Mesothelial cell of epicardium (in vitro differentiated cells): Measurements from ENCODE around the gene LRMDA. TPM values are rescaled to one million over a fixed set of nuclear protein-coding genes. Genes with fewer than 3 reads are reported as not detected.

Experiments used
- DNase-seq, 2 experiments: peaks; one replicate each; pipeline ENCODE4 v3.0.0; 2021; ENCODE audit warnings: low spot score in 2 of 2; ENCODE audit not compliant: unreplicated experiment in 2 of 2
- H3K27ac Mint-ChIP-seq: 2 replicates; pipeline ENCODE4 v1.8.0; 2021; ENCODE audit warnings: mixed read lengths
- H3K27me3 Mint-ChIP-seq: 2 replicates; pipeline ENCODE4 v1.8.0; 2021; ENCODE audit warnings: low read depth, mixed read lengths
- H3K36me3 Mint-ChIP-seq: 2 replicates; pipeline ENCODE4 v1.8.0; 2021; ENCODE audit warnings: mixed read lengths
- H3K4me1 Mint-ChIP-seq: 2 replicates; pipeline ENCODE4 v1.8.0; 2021; ENCODE audit warnings: mixed read lengths
- H3K4me3 Mint-ChIP-seq: 2 replicates; pipeline ENCODE4 v1.8.0; 2021; ENCODE audit warnings: mild to moderate bottlenecking, moderate library complexity, mixed read lengths
- H3K9me3 Mint-ChIP-seq: 2 replicates; pipeline ENCODE4 v1.8.0; 2021; ENCODE audit warnings: mixed read lengths
- total RNA-seq: library from RNA; stranded (reverse); gene quantifications from 3 replicates; pipeline ENCODE4 v1.2.1, GENCODE V29; 2021
- TF ChIP-seq, protein P1 (sequence below): fragments of 200-600 bp; sonication (generic); IDR thresholded peaks from one replicate; pipeline ENCODE4 v1.5.0; 2021; ENCODE audit warnings: antibody characterized with exemption; ENCODE audit not compliant: unreplicated experiment

The LRMDA gene
- total RNA-seq, 1 donor from 2014 or later, result 2.0 TPM

DNA sequence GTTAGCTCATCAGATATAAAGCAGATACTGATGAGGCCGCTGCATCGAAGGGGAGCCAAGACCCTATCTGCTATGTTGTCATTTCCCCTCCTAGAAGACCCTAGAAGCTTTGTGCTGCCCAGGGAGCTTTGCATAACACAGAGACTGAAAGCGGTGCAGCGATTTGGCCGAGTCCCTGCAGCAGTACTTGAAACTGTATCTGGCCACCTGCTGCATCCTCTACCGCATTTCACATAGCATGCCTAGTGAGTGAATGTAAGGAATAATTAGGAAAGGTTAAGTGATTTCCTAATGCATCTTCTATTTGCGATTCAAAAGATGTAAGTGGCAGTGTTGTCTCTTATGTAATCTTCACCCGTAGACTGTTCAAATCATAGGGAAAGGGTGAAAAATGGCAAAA is 106.7 kb downstream of the LRMDA start:
- H3K4me1 Mint-ChIP-seq, result peaks cover 39% of the 10 kb centered on the region
- H3K36me3 Mint-ChIP-seq, result no peaks in the 10 kb centered on the region
- H3K27me3 Mint-ChIP-seq, result peaks cover 64% of the 10 kb centered on the region
- TF ChIP-seq, protein P1, sequence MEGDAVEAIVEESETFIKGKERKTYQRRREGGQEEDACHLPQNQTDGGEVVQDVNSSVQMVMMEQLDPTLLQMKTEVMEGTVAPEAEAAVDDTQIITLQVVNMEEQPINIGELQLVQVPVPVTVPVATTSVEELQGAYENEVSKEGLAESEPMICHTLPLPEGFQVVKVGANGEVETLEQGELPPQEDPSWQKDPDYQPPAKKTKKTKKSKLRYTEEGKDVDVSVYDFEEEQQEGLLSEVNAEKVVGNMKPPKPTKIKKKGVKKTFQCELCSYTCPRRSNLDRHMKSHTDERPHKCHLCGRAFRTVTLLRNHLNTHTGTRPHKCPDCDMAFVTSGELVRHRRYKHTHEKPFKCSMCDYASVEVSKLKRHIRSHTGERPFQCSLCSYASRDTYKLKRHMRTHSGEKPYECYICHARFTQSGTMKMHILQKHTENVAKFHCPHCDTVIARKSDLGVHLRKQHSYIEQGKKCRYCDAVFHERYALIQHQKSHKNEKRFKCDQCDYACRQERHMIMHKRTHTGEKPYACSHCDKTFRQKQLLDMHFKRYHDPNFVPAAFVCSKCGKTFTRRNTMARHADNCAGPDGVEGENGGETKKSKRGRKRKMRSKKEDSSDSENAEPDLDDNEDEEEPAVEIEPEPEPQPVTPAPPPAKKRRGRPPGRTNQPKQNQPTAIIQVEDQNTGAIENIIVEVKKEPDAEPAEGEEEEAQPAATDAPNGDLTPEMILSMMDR, result no peak
- no peak overlapping the region for H3K4me3 Mint-ChIP-seq
- no peak for DNase-seq
- no peak overlapping the region for H3K27ac Mint-ChIP-seq
- no peaks in the 10 kb centered on the region for H3K9me3 Mint-ChIP-seq

DNA sequence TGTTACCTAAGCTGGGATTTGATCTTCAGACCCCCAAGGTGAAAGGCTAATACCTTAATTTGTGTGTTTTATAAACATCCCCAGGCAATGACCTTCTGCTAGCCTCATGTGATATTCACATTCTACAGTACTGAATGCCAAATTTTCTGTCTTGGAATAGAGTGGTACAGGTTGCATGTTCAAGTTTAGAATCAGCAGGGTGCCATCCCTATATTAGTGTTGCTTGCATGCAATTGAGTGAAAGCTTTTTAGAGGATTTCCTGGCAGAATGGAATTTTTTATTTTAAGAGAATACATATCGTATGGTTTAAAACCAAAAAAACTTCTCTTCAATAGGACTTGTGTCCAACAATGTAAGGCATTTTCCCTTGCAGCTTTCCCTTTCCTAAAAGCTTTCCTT is 107.3 kb downstream of the LRMDA start:
- TF ChIP-seq, protein P1, result no peak
- Mint-ChIP-seq H3K27me3 (peaks cover 58% of the 10 kb centered on the region), H3K4me1 (peaks cover 44% of the 10 kb centered on the region), H3K9me3 (no peaks in the 10 kb centered on the region), H3K27ac (no peak overlapping the region), H3K4me3 (no peak overlapping the region), H3K36me3 (no peaks in the 10 kb centered on the region)
- DNase-seq, result no peak

DNA sequence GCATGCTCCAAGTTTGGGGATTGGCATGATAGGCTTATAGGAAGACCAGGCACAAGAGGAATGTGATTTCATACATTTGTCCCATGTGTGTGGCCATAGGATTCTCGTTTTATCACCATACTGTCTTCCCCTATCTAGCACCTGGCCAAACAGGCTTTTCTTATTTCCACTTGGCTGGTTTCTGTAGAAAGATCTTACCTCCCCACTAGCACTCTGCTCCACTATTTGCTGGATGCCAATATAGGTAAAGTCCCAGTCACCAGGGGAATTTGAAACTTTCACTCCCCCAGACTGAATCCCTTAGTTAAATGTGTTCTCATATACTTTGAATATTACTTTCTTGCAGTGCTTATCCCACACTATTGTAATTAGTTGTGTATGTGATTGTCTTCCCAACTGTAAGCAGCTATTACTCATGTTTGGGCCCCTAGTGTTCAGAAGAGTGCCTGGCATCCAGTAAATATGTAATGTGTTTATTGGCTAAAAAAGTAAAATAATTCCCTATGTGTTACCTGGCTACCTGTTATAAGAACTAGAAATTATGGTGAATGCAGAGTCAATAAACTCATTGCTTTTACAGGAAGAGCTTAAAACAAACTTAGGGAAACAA is 109.0 kb downstream of the LRMDA start:
- no peak for DNase-seq
- Mint-ChIP-seq H3K27me3 (peaks cover 42% of the 10 kb centered on the region), H3K36me3 (no peaks in the 10 kb centered on the region), H3K9me3 (no peaks in the 10 kb centered on the region), H3K4me3 (no peak overlapping the region), H3K27ac (no peak overlapping the region), H3K4me1 (peaks cover 60% of the 10 kb centered on the region)
- TF ChIP-seq, protein P1, result no peak

DNA sequence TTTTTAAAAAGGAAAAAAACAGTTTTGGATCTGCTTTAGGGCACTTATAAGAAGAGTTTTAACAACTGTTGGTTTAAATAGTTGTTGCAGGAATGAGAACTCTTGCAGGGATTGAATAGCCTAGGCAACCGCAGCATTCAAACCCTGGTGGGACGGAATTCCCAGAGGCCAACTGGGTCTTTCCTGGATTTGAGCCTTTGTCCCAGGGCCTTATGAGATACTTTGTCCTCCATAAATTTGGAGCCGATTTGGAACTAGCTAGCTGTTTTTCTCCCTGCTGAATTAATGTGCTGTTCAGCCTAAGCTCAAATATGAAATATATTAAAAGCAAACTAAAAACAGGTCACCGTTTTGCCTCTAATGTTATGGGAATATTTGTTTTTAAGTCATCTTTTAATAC is 109.6 kb downstream of the LRMDA start:
- Mint-ChIP-seq H3K27ac (no peak overlapping the region), H3K4me1 (peaks cover 64% of the 10 kb centered on the region), H3K27me3 (peaks cover 37% of the 10 kb centered on the region), H3K4me3 (no peak overlapping the region), H3K9me3 (no peaks in the 10 kb centered on the region), H3K36me3 (no peaks in the 10 kb centered on the region)
- TF ChIP-seq, protein P1, result no peak
- DNase-seq, result no peak

DNA sequence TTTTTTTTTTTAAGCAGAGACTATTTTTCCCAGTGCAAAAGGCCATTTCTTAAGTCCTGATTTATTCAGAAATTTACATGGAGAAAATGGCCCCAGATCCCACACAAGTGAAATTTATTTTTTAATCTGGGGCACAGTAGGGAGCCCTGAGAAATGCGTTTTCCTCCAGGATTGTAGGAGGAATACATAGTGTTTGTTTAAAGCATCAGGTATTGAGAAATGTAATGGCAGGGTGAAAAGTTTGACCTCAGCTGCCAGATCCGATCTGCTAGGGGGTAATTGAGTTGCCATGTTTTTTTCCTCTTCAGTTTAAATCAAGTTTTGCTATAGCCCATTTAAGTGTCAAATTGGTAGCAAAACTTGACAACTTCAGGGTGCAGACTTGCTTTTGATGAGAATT is 110.0 kb downstream of the LRMDA start:
- Mint-ChIP-seq H3K27me3 (peaks cover 33% of the 10 kb centered on the region), H3K27ac (no peak overlapping the region), H3K9me3 (no peaks in the 10 kb centered on the region), H3K4me1 (peaks cover 66% of the 10 kb centered on the region), H3K4me3 (no peak overlapping the region), H3K36me3 (no peaks in the 10 kb centered on the region)
- no peak for DNase-seq
- TF ChIP-seq, protein P1, result no peak

DNA sequence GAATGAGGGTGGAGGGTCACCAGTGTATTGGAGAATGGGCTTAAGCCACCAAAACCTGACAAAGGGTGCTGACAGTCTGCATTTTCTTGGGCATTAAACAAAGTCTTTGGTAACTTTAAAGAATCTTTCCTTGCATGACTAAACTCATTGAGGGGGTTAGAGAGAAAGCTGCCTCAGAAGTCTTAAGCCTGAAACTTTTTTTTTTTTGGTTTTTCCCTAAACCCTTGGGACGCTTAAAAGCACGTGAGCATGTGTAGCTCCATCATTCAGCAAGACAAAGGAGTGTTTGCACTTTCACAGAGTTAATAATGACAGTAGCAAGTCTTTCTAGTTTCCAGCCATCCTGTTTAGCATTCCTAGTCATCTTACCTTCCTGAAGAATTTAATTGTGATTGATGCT is 110.7 kb downstream of the LRMDA start:
- no peak for DNase-seq
- H3K27ac Mint-ChIP-seq, result no peak overlapping the region
- H3K4me1 Mint-ChIP-seq, result peaks cover 67% of the 10 kb centered on the region
- H3K27me3 Mint-ChIP-seq, result peaks cover 26% of the 10 kb centered on the region
- no peaks in the 10 kb centered on the region for H3K9me3 Mint-ChIP-seq
- no peaks in the 10 kb centered on the region for H3K36me3 Mint-ChIP-seq
- no peak overlapping the region for H3K4me3 Mint-ChIP-seq
- TF ChIP-seq, protein P1, result no peak
